IMR-90 (cell line): ENCODE data around the gene GIMAP8. TPM values are rescaled to one million over a fixed set of nuclear protein-coding genes. Genes with fewer than 3 reads are reported as not detected.

Experiments
- ATAC-seq: fragments of 200-7000 bp; cut with Tn5 transposase; 2 replicates; pipeline ENCODE4 v1.9.1; 2020; ENCODE audit warnings: low read depth, mild to moderate bottlenecking, moderate library complexity
- BruUV-seq: library from RNA; stranded (reverse); fragments of 400-500 nt; replicated peaks from 2 replicates; lab custom pipeline; 2021; lab: Mats Ljungman, UMichigan
- CTCF ChIA-PET: fragments of 300-600 bp; formaldehyde crosslinking; extraction: SDS; loops from one replicate; lab custom pipeline; 2021; ENCODE audit warnings: antibody characterized with exemption; lab: Yijun Ruan, JAX
- POLR2A ChIA-PET: fragments of 300-600 bp; sonication (Branson Sonifier 250); formaldehyde crosslinking; loops from one replicate; lab custom pipeline; 2022; ENCODE audit warnings: antibody characterized with exemption; ENCODE audit not compliant: unreplicated experiment; lab: Charles Lee
- DNase-seq: peaks from one replicate; pipeline ENCODE4 v3.0.0; 2013
- H2AFZ ChIP-seq: replicated peaks from 2 replicates; pipeline ENCODE3; 2013; ENCODE audit warnings: low read length, mild to moderate bottlenecking; ENCODE audit not compliant: poor library complexity
- H2AK5ac ChIP-seq: 2 replicates; pipeline ENCODE4 v1.6.1; 2013; ENCODE audit warnings: low read depth, low read length, inconsistent platforms
- H2AK9ac ChIP-seq: replicated peaks from 2 replicates; pipeline ENCODE3; 2013; ENCODE audit warnings: mild to moderate bottlenecking, low read depth, low read length, moderate library complexity; ENCODE audit not compliant: poor library complexity
- H2BK120ac ChIP-seq: 2 replicates; pipeline ENCODE4 v1.6.1; 2013; ENCODE audit warnings: low read depth, low read length, inconsistent platforms
- H2BK15ac ChIP-seq: 3 replicates; pipeline ENCODE4 v1.6.1; 2013; ENCODE audit warnings: low read depth, low read length, inconsistent platforms
- H2BK20ac ChIP-seq: 2 replicates; pipeline ENCODE4 v1.6.1; 2013; ENCODE audit warnings: low read depth, mild to moderate bottlenecking, inconsistent platforms, low read length, moderate library complexity
- H2BK5ac ChIP-seq: 2 replicates; pipeline ENCODE4 v1.6.1; 2013; ENCODE audit warnings: mild to moderate bottlenecking, low read depth, low read length, inconsistent platforms; ENCODE audit not compliant: poor library complexity, severe bottlenecking
- H3K14ac ChIP-seq: replicated peaks from 2 replicates; pipeline ENCODE4 v1.6.1; 2013; ENCODE audit warnings: low read depth, low read length, inconsistent platforms
- H3K18ac ChIP-seq: 2 replicates; pipeline ENCODE4 v1.6.1; 2013; ENCODE audit warnings: low read depth, low read length, control low read depth
- H3K23ac ChIP-seq: 2 replicates; pipeline ENCODE4 v1.6.1; 2013; ENCODE audit warnings: low read depth, low read length, inconsistent platforms
- H3K27ac ChIP-seq: 2 replicates; pipeline ENCODE4 v1.5.1; 2013; ENCODE audit warnings: mild to moderate bottlenecking, control low read depth, low read length; ENCODE audit not compliant: insufficient read depth
- H3K27me3 ChIP-seq: 2 replicates; pipeline ENCODE4 v1.6.1; 2013; ENCODE audit warnings: low read length; ENCODE audit not compliant: control insufficient read depth, insufficient read depth
- H3K36me3 ChIP-seq: 2 replicates; pipeline ENCODE4 v1.6.1; 2013; ENCODE audit warnings: low read length, mixed read lengths; ENCODE audit not compliant: control insufficient read depth, insufficient read depth
- H3K4ac ChIP-seq: 2 replicates; pipeline ENCODE4 v1.6.1; 2013; ENCODE audit warnings: low read depth, low read length, inconsistent platforms
- H3K4me1 ChIP-seq: 2 replicates; pipeline ENCODE4 v1.6.1; 2013; ENCODE audit warnings: low read length, mixed read lengths; ENCODE audit not compliant: control insufficient read depth, insufficient read depth
- H3K4me2 ChIP-seq: 2 replicates; pipeline ENCODE4 v1.6.1; 2013; ENCODE audit warnings: low read depth, mild to moderate bottlenecking, control low read depth, low read length, moderate library complexity
- H3K4me3 ChIP-seq: 2 replicates; pipeline ENCODE4 v1.5.1; 2013; ENCODE audit warnings: low read depth, mild to moderate bottlenecking, control low read depth, low read length, moderate library complexity; ENCODE audit not compliant: insufficient read depth
- H3K56ac ChIP-seq: 2 replicates; pipeline ENCODE4 v1.6.1; 2013; ENCODE audit warnings: low read length, inconsistent platforms; ENCODE audit not compliant: insufficient read depth; ENCODE audit errors: extremely low read depth
- H3K79me1 ChIP-seq, 2 experiments: 2 replicates each; pipeline ENCODE4 v1.6.1; 2013; ENCODE audit warnings: low read length in 2 of 2, inconsistent platforms in 1 of 2, low read depth in 1 of 2
- H3K9ac ChIP-seq: 2 replicates; pipeline ENCODE4 v1.6.1; 2013; ENCODE audit warnings: low read depth, low read length, control low read depth
- H3K9me1 ChIP-seq: 2 replicates; pipeline ENCODE4 v1.6.1; 2013; ENCODE audit warnings: low read length, inconsistent platforms; ENCODE audit not compliant: insufficient read depth
- H3K9me3 ChIP-seq: 2 replicates; pipeline ENCODE4 v1.6.1; 2013; ENCODE audit warnings: low read length; ENCODE audit not compliant: control insufficient read depth, insufficient read depth
- H4K20me1 ChIP-seq: 2 replicates; pipeline ENCODE4 v1.6.1; 2013; ENCODE audit warnings: low read length, inconsistent platforms; ENCODE audit not compliant: insufficient read depth
- H4K5ac ChIP-seq: 2 replicates; pipeline ENCODE4 v1.6.1; 2013; ENCODE audit warnings: mild to moderate bottlenecking, low read depth, low read length, control low read depth
- H4K8ac ChIP-seq, 2 experiments: 2 replicates each; pipeline ENCODE4 v1.6.1; 2013; ENCODE audit warnings: low read depth in 2 of 2, low read length in 2 of 2, control low read depth in 1 of 2, inconsistent platforms in 1 of 2
- H4K91ac ChIP-seq: 2 replicates; pipeline ENCODE4 v1.6.1; 2013; ENCODE audit warnings: low read depth, low read length, inconsistent platforms; ENCODE audit not compliant: insufficient read depth
- BHLHE40 ChIP-seq: fragments of 150-350 bp; IDR thresholded peaks from 2 replicates; pipeline ENCODE4 v1.6.1; 2016; ENCODE audit warnings: mild to moderate bottlenecking, low read depth, low read length
- CEBPB ChIP-seq: IDR thresholded peaks from 2 replicates; pipeline ENCODE4 v1.6.1; 2012; ENCODE audit warnings: low read depth, low read length, improper control_type of control experiment
- ELK1 ChIP-seq: fragments of 150-350 bp; IDR thresholded peaks from 2 replicates; pipeline ENCODE4 v1.6.1; 2016; ENCODE audit warnings: low read depth, mild to moderate bottlenecking, low read length, moderate library complexity, borderline replicate concordance
- RAD21 ChIP-seq: IDR thresholded peaks from 2 replicates; pipeline ENCODE4 v1.6.1; 2012; ENCODE audit warnings: low read length, improper control_type of control experiment
- RCOR1 ChIP-seq: IDR thresholded peaks from 2 replicates; pipeline ENCODE4 v1.6.1; 2012; ENCODE audit warnings: mild to moderate bottlenecking, low read length, improper control_type of control experiment; ENCODE audit not compliant: insufficient replicate concordance
- RFX5 ChIP-seq: IDR thresholded peaks from 2 replicates; pipeline ENCODE4 v1.8.0; 2012; ENCODE audit warnings: low read depth, mild to moderate bottlenecking, low read length, moderate library complexity
- USF2 ChIP-seq: fragments of 150-350 bp; IDR thresholded peaks from 2 replicates; pipeline ENCODE4 v1.6.1; 2017; ENCODE audit warnings: mild to moderate bottlenecking, antibody characterized with exemption, low read length, low read depth
- WGBS, 2 experiments: methylation state at CpG; one replicate each; pipeline versions ENCODE4 v1.1.5 to v1.1.7; 2013; ENCODE audit warnings: missing lambda C conversion rate in 2 of 2; ENCODE audit not compliant: insufficient read length in 1 of 2; ENCODE audit errors: extremely low coverage in 2 of 2; 5-methylcytosine and 5-hydroxymethylcytosine counted together
- dilution Hi-C: fragments of 300-500 bp; cut with HindIII; formaldehyde crosslinking; loops from one replicate; pipeline ENCODE4 v1.14.3; 2018; ENCODE audit warnings: low sequenced_read_pairs; ENCODE audit not compliant: unreplicated experiment
- in situ Hi-C: fragments of 300-500 bp; cut with MboI; formaldehyde crosslinking; loops from 3 replicates; pipeline ENCODE4 v1.14.3; 2019; ENCODE audit warnings: low sequenced_read_pairs, inconsistent platforms, mixed read lengths
- intact Hi-C: fragments of 100-400 bp; cut with micrococcal nuclease; formaldehyde crosslinking; loops from 2 replicates; pipeline ENCODE4 v1.10.0; 2022
- polyA plus RNA-seq, 3 experiments: library from polyadenylated mRNA; depleted of rRNA; stranded (reverse); fragments of >200 nt; gene quantifications; 2 replicates each; pipeline ENCODE4 v1.2.3, GENCODE V29; 2012; ENCODE audit warnings: low replicate concordance in 1 of 3
- total RNA-seq: library from RNA; depleted of rRNA; stranded (reverse); fragments of >200 nt; gene quantifications from 2 replicates; pipeline ENCODE4 v1.2.3, GENCODE V29; 2012
- TF ChIP-seq, protein P1 (sequence below): conservative IDR thresholded peaks from 2 replicates; pipeline ENCODE4 v1.5.1; 2012; ENCODE audit warnings: mild to moderate bottlenecking, low read depth, low read length, improper control_type of control experiment

Gene GIMAP8
- total and polyA plus RNA-seq, 2 of the 4 experiments (the other 2 are of a cell fraction) = not detected

DNA sequence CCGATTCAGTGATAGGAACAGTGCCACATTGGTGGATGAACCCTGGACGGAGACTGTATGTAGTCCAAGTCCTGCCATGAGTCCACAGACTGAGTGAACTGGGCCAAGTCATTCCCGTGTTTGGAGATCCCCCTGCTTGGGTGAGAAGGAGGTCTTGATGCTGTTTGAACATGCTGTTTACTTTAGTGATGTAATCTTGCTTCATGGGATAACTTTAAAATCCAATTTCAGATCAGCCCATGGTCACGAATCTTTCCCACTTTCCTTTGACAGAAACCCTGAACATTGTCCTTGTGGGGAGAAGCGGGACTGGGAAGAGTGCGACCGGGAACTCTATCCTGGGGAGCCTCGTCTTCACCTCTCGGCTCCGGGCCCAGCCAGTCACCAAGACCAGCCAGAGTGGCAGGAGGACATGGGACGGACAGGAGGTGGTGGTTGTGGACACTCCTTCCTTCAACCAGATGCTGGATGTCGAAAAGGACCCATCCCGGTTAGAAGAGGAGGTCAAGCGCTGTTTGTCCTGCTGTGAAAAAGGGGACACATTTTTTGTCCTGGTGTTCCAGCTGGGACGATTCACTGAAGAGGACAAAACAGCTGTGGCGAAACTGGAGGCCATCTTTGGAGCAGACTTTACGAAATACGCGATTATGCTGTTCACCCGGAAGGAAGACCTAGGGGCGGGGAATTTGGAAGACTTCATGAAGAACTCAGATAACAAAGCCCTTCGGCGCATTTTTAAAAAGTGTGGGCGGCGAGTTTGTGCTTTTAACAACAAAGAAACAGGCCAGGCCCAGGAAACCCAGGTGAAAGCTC lies 26.6 kb downstream of the GIMAP8 start:
- H3K4me3 ChIP-seq = no peak overlapping the region
- ChIA-PET CTCF (no interaction called here), POLR2A (no interaction called here)
- 67% methylated on average over 14 of the region's 25 CpGs; no CpG with 5 or more reads in 1 of the 2 experiments for WGBS, 2 experiments
- no peak overlapping the region for H2BK5ac ChIP-seq
- no peak overlapping the region for H3K23ac ChIP-seq
- DNase-seq = no peak
- H3K9me1 ChIP-seq = no peaks in the 10 kb centered on the region
- no peak overlapping the region for H4K91ac ChIP-seq
- H3K4me1 ChIP-seq = no peaks in the 10 kb centered on the region
- no peak overlapping the region for H2AK9ac ChIP-seq
- no peaks in the 10 kb centered on the region for H4K20me1 ChIP-seq
- no peak overlapping the region for H2BK15ac ChIP-seq
- H4K8ac ChIP-seq = no peak overlapping the region
- H3K9me3 ChIP-seq = no peaks in the 10 kb centered on the region
- intact Hi-C loops = no loop called here
- no peak overlapping the region for H2BK120ac ChIP-seq
- no peak overlapping the region for H3K27ac ChIP-seq
- no peak overlapping the region for H2AK5ac ChIP-seq
- H3K27me3 ChIP-seq = no peaks in the 10 kb centered on the region
- BruUV-seq = no TSS peak
- H2AFZ ChIP-seq = peak overlapping the region; percentile 26
- no peak overlapping the region for H3K18ac ChIP-seq
- H3K79me1 ChIP-seq = no peaks in the 10 kb centered on the region
- H3K4ac ChIP-seq = no peak overlapping the region
- H3K36me3 ChIP-seq = no peaks in the 10 kb centered on the region
- H3K56ac ChIP-seq = no peak overlapping the region
- H4K5ac ChIP-seq = no peak overlapping the region
- no peak overlapping the region for H2BK20ac ChIP-seq
- dilution Hi-C loops = no loop called here
- H3K14ac ChIP-seq = no peak overlapping the region
- ATAC-seq = no peak
- no peak overlapping the region for H3K4me2 ChIP-seq
- H3K9ac ChIP-seq = no peak overlapping the region
- TF ChIP-seq RAD21 = no peak
- no peak for TF ChIP-seq USF2
- TF ChIP-seq CEBPB = no peak
- TF ChIP-seq, protein P1, sequence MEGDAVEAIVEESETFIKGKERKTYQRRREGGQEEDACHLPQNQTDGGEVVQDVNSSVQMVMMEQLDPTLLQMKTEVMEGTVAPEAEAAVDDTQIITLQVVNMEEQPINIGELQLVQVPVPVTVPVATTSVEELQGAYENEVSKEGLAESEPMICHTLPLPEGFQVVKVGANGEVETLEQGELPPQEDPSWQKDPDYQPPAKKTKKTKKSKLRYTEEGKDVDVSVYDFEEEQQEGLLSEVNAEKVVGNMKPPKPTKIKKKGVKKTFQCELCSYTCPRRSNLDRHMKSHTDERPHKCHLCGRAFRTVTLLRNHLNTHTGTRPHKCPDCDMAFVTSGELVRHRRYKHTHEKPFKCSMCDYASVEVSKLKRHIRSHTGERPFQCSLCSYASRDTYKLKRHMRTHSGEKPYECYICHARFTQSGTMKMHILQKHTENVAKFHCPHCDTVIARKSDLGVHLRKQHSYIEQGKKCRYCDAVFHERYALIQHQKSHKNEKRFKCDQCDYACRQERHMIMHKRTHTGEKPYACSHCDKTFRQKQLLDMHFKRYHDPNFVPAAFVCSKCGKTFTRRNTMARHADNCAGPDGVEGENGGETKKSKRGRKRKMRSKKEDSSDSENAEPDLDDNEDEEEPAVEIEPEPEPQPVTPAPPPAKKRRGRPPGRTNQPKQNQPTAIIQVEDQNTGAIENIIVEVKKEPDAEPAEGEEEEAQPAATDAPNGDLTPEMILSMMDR = no peak
- TF ChIP-seq RCOR1 = no peak
- no peak for TF ChIP-seq BHLHE40
- TF ChIP-seq ELK1 = no peak
- no peak for TF ChIP-seq RFX5
- in situ Hi-C loops = no loop called here
